ENCODE data around the gene IYD.

GRCh38 chr6:150363733-150364132 is 5.1 kb upstream of the IYD start:
- TF ChIP-seq CTCF (conservative IDR thresholded peaks at IDR 0.05 in 1 of 2, IDR thresholded peaks at IDR 0.05 in 1 of 2; ENCODE audit: extremely low read depth in 1 of 2, insufficient read depth in 1 of 2, low read depth in 1 of 2, low read length in 2 of 2) (no peak), EZH2 (IDR thresholded peaks at IDR 0.05; ENCODE audit: borderline replicate concordance, low read length) (no peak)
